Measurements from ENCODE around the gene PTPRN2. TPM values are rescaled to one million over a fixed set of nuclear protein-coding genes. Genes with fewer than 3 reads are reported as not detected.

The PTPRN2 gene
- total and polyA plus RNA-seq, 9 of the 15 experiments (the other 6 are each of a cell fraction or from before 2014, with no cell fraction given) = not detected

DNA sequence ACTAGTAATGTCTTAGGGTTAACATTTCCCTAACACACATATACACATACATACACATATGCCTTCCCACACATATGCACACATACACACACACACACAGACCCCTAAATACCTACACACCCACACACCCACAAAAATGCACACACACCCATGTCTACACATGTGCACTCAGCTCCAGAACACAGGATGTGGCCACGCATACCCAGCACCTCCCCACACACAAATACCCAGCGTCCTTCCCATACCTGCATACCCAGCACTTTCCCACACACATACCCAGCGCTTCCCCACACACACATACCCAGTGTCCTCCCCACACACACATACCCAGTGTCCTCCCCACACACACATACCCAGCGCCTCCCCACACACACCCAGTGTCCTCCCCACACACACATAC is 715.9 kb downstream of the PTPRN2 start:
- Histone ChIP-seq H3K9ac (ENCODE audit: insufficient read depth in 1 of 2, low read depth in 2 of 2, low read length in 2 of 2) (no peak overlapping the region), H3K36me3 (ENCODE audit: control insufficient read depth, insufficient read depth, low read length) (no peaks in the 10 kb centered on the region), H3K9me1 (ENCODE audit: control insufficient read depth, insufficient read depth, low read length) (no peaks in the 10 kb centered on the region), H3K4me2 (ENCODE audit: insufficient read depth, low read length) (no peak overlapping the region), H2AFZ (ENCODE audit: low read depth, low read length) (no peak overlapping the region), H3K27ac (ENCODE audit: extremely low read depth, low read depth, low read length) (no peak overlapping the region), H4K20me1 (replicated peaks; ENCODE audit: control insufficient read depth, insufficient read depth, low read length) (peaks cover 11% of the 10 kb centered on the region), H3K27me3 (ENCODE audit: control insufficient read depth in 2 of 2, insufficient read depth in 2 of 2, low read length in 2 of 2) (peaks cover 14 to 55% of the 10 kb centered on the region in 2 experiments), H3K79me2 (ENCODE audit: control insufficient read depth, insufficient read depth, low read length) (no peaks in the 10 kb centered on the region), H3K4me1 (replicated peaks in 1 of 2; ENCODE audit: control insufficient read depth in 2 of 2, insufficient read depth in 2 of 2, low read length in 2 of 2) (peaks cover 0 to 8% of the 10 kb centered on the region in 2 experiments; a peak in 2 of 5 replicates), H3K4me3 (no peak overlapping the region), H3K9me3 (replicated peaks; ENCODE audit: control insufficient read depth, insufficient read depth, low read depth, low read length) (no peaks in the 10 kb centered on the region)
- BruUV-seq (replicated peaks) = no TSS peak
- ATAC-seq (no peak), FAIRE-seq (no peak), DNase-seq (ENCODE audit: extremely low read depth in 1 of 4, low spot score in 3 of 4) (no peak)
- in situ Hi-C loops (cut with MboI) = no loop called here
- intact Hi-C loops (cut with micrococcal nuclease) = no loop called here
- CTCF ChIA-PET (ENCODE audit: low intra/inter-chr PET ratio) = no interaction called here
- 0% methylated on average over 4 of the region's 4 CpGs for WGBS (ENCODE audit: insufficient coverage, low coverage, missing lambda C conversion rate)
- POLR2A ChIA-PET = no interaction called here
- no peak for TF ChIP-seq RNF2 (IDR thresholded peaks at IDR 0.05)
- TF ChIP-seq, protein P1, sequence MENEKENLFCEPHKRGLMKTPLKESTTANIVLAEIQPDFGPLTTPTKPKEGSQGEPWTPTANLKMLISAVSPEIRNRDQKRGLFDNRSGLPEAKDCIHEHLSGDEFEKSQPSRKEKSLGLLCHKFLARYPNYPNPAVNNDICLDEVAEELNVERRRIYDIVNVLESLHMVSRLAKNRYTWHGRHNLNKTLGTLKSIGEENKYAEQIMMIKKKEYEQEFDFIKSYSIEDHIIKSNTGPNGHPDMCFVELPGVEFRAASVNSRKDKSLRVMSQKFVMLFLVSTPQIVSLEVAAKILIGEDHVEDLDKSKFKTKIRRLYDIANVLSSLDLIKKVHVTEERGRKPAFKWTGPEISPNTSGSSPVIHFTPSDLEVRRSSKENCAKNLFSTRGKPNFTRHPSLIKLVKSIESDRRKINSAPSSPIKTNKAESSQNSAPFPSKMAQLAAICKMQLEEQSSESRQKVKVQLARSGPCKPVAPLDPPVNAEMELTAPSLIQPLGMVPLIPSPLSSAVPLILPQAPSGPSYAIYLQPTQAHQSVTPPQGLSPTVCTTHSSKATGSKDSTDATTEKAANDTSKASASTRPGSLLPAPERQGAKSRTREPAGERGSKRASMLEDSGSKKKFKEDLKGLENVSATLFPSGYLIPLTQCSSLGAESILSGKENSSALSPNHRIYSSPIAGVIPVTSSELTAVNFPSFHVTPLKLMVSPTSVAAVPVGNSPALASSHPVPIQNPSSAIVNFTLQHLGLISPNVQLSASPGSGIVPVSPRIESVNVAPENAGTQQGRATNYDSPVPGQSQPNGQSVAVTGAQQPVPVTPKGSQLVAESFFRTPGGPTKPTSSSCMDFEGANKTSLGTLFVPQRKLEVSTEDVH (IDR thresholded peaks at IDR 0.05; ENCODE audit: low read depth, partially characterized antibody) = no peak
- TF ChIP-seq PTBP1 (IDR thresholded peaks at IDR 0.05; ENCODE audit: low read depth, low read length) = no peak
- no peak for TF ChIP-seq RFX7 (CRISPR knock-in tag; IDR thresholded peaks at IDR 0.05)
- TF ChIP-seq XRCC3 (IDR thresholded peaks at IDR 0.05) = no peak
- TF ChIP-seq, protein P2, sequence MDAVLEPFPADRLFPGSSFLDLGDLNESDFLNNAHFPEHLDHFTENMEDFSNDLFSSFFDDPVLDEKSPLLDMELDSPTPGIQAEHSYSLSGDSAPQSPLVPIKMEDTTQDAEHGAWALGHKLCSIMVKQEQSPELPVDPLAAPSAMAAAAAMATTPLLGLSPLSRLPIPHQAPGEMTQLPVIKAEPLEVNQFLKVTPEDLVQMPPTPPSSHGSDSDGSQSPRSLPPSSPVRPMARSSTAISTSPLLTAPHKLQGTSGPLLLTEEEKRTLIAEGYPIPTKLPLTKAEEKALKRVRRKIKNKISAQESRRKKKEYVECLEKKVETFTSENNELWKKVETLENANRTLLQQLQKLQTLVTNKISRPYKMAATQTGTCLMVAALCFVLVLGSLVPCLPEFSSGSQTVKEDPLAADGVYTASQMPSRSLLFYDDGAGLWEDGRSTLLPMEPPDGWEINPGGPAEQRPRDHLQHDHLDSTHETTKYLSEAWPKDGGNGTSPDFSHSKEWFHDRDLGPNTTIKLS (IDR thresholded peaks at IDR 0.05; ENCODE audit: borderline replicate concordance, low read depth) = no peak
- no peak for TF ChIP-seq CEBPG (CRISPR knock-in tag; IDR thresholded peaks at IDR 0.05)
- no peak for TF ChIP-seq CEBPG (tag; conservative IDR thresholded peaks at IDR 0.05 in 1 of 2, IDR thresholded peaks at IDR 0.05 in 1 of 2)
- TF ChIP-seq POLR2G (IDR thresholded peaks at IDR 0.05; ENCODE audit: low read depth, low read length) = no peak
- TF ChIP-seq ZC3H4 (CRISPR knock-in tag; IDR thresholded peaks at IDR 0.05; ENCODE audit: borderline replicate concordance) = no peak
- TF ChIP-seq MYC (IDR thresholded peaks at IDR 0.05; ENCODE audit: low read depth, low read length) = no peak
- no peak for TF ChIP-seq MYC (CRISPR knock-in tag; IDR thresholded peaks at IDR 0.05; ENCODE audit: borderline replicate concordance, low read depth)
- no peak for TF ChIP-seq CBFA2T2 (conservative IDR thresholded peaks at IDR 0.05)
- TF ChIP-seq FOXA3 (CRISPR knock-in tag; conservative IDR thresholded peaks at IDR 0.05 in 1 of 2, IDR thresholded peaks at IDR 0.05 in 1 of 2) = no peak
- TF ChIP-seq, protein P3, sequence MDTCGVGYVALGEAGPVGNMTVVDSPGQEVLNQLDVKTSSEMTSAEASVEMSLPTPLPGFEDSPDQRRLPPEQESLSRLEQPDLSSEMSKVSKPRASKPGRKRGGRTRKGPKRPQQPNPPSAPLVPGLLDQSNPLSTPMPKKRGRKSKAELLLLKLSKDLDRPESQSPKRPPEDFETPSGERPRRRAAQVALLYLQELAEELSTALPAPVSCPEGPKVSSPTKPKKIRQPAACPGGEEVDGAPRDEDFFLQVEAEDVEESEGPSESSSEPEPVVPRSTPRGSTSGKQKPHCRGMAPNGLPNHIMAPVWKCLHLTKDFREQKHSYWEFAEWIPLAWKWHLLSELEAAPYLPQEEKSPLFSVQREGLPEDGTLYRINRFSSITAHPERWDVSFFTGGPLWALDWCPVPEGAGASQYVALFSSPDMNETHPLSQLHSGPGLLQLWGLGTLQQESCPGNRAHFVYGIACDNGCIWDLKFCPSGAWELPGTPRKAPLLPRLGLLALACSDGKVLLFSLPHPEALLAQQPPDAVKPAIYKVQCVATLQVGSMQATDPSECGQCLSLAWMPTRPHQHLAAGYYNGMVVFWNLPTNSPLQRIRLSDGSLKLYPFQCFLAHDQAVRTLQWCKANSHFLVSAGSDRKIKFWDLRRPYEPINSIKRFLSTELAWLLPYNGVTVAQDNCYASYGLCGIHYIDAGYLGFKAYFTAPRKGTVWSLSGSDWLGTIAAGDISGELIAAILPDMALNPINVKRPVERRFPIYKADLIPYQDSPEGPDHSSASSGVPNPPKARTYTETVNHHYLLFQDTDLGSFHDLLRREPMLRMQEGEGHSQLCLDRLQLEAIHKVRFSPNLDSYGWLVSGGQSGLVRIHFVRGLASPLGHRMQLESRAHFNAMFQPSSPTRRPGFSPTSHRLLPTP (IDR thresholded peaks at IDR 0.05; ENCODE audit: borderline replicate concordance, extremely low read depth, insufficient read length) = no peak
- no peak for TF ChIP-seq GABPA (tag; conservative IDR thresholded peaks at IDR 0.05; ENCODE audit: low read depth)
- no peak for TF ChIP-seq ZNF75A (CRISPR knock-in tag; IDR thresholded peaks at IDR 0.05)
